ENCODE data around the gene INTS6L. TPM values are rescaled to one million over a fixed set of nuclear protein-coding genes. Genes with fewer than 3 reads are reported as not detected.

The INTS6L gene
- total RNA-seq, 1 donor = 20.8 TPM

GRCh38 chrX:135629342-135629741 lies 108.9 kb downstream of the INTS6L start:
- H3K27me3 ChIP-seq (ENCODE audit: insufficient read depth, low read length) = no peaks in the 10 kb centered on the region
- H3K4me1 ChIP-seq (ENCODE audit: insufficient read depth, low read length) = no peaks in the 10 kb centered on the region
- H3K4me3 ChIP-seq (ENCODE audit: low read length) = no peak overlapping the region
- H3K9me3 ChIP-seq (ENCODE audit: low read depth, low read length) = no peaks in the 10 kb centered on the region

Other genes starting within 250 kb of the INTS6L start
- gene ETDC, start 211.2 kb upstream of the INTS6L start, total RNA-seq = not detected
- gene ZNF75D, start 176.6 kb upstream of the INTS6L start, total RNA-seq = 6.0 TPM
- gene ZNF449, start 175.9 kb upstream of the INTS6L start, total RNA-seq = 2.2 TPM
- 0.31 TPM for gene SMIM10L2A, start 98.7 kb upstream of the INTS6L start, total RNA-seq
- not detected for gene CT45A1, start 193.0 kb downstream of the INTS6L start, total RNA-seq
- not detected for gene CT45A3, start 247.5 kb downstream of the INTS6L start, total RNA-seq